ENCODE results near the gene SP6.

The SP6 gene

DNA sequence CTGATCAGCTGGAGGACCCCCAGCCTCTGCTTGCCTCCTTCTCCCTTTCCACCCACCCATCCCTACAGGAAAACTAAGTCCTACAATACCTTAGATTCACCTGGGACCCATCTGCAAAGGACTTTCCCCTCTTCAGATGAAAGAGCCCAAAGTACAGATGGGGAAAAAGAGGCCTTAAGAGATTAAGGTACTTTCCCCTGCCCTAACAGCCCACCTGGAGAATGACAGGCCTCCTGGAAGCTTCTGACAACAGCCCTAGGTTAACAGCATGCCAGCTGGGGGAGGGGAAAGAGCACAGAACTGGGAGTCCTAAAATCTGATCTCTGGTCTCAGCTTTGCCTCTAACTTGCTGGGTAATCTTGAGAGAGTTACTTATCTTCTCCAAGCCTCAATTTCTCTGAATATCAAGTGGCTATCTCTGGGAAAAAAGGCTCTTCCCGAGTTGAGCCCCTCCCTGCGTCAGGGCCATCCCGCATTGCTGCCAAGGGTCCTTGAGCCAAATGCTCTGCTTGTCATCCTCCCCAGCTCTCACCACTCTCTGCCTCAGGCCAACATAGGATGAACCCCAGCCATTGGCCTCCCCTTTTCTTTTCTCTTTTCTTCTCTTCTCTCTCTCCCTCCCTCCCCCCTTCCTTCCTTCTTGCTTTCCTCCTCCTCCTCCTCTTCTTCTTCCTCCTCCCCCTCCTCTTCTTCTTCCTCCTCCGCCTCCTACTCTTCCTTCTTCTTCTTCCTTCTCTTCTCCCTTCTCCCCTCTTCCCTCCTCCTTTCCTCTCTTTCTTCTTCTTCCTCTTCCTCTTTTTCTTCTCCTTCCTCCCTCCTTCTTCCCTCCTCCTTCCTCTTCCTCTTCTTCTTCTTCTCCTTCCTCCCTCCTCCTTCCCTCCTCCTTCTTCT, 22.5 kb upstream of the SP6 start:
- Histone ChIP-seq H3K4me3 (ENCODE audit: low read length) (peak overlapping the region; percentile 74), H3K27me3 (ENCODE audit: low read depth, low read length) (no peaks in the 10 kb centered on the region), H3K4me2 (ENCODE audit: low read length) (peak overlapping the region; percentile 88)

GRCh38 chr17:47872651-47873161, 21.7 kb upstream of the SP6 start:
- H4K20me1 ChIP-seq (ENCODE audit: insufficient read depth, low read length) = no peaks in the 10 kb centered on the region
- H3K27ac ChIP-seq (ENCODE audit: low read length) = peak overlapping the region; percentile 98
- peak overlapping the region; percentile 74 for H3K4me3 ChIP-seq (ENCODE audit: low read length)
- no peaks in the 10 kb centered on the region for H3K79me2 ChIP-seq (ENCODE audit: low read length)
- H3K9ac ChIP-seq (ENCODE audit: low read length) = peak overlapping the region; percentile 93
- no peaks in the 10 kb centered on the region for H3K36me3 ChIP-seq (replicated peaks; ENCODE audit: low read depth, low read length)
- H3K27me3 ChIP-seq (ENCODE audit: low read depth, low read length) = no peaks in the 10 kb centered on the region
- H3K9me3 ChIP-seq (ENCODE audit: insufficient read depth, low read length) = no peaks in the 10 kb centered on the region
- H3K4me1 ChIP-seq (ENCODE audit: low read length) = peaks cover 91% of the 10 kb centered on the region
- no peak overlapping the region for H2AFZ ChIP-seq (ENCODE audit: low read depth, low read length)
- peak overlapping the region; percentile 88 for H3K4me2 ChIP-seq (ENCODE audit: low read length)
- TF ChIP-seq EZH2phosphoT487 (IDR thresholded peaks at IDR 0.05; ENCODE audit: low read depth) (no peak), CTCF (IDR thresholded peaks at IDR 0.05; ENCODE audit: low read depth, low read length) (no peak)

More for the DNA sequence above, 22.5 kb upstream of the SP6 start:
- TF ChIP-seq EZH2phosphoT487 (IDR thresholded peaks at IDR 0.05; ENCODE audit: low read depth) = no peak
- TF ChIP-seq CTCF (IDR thresholded peaks at IDR 0.05; ENCODE audit: low read depth, low read length) = no peak
- Histone ChIP-seq H2AFZ (ENCODE audit: low read depth, low read length) (no peak overlapping the region), H3K79me2 (ENCODE audit: low read length) (no peaks in the 10 kb centered on the region), H3K36me3 (replicated peaks; ENCODE audit: low read depth, low read length) (no peaks in the 10 kb centered on the region), H3K4me1 (ENCODE audit: low read length) (peaks cover 93% of the 10 kb centered on the region), H3K9me3 (ENCODE audit: insufficient read depth, low read length) (no peaks in the 10 kb centered on the region), H3K9ac (ENCODE audit: low read length) (peak overlapping the region; percentile 93), H4K20me1 (ENCODE audit: insufficient read depth, low read length) (no peaks in the 10 kb centered on the region), H3K27ac (ENCODE audit: low read length) (peak overlapping the region; percentile 98)

DNA sequence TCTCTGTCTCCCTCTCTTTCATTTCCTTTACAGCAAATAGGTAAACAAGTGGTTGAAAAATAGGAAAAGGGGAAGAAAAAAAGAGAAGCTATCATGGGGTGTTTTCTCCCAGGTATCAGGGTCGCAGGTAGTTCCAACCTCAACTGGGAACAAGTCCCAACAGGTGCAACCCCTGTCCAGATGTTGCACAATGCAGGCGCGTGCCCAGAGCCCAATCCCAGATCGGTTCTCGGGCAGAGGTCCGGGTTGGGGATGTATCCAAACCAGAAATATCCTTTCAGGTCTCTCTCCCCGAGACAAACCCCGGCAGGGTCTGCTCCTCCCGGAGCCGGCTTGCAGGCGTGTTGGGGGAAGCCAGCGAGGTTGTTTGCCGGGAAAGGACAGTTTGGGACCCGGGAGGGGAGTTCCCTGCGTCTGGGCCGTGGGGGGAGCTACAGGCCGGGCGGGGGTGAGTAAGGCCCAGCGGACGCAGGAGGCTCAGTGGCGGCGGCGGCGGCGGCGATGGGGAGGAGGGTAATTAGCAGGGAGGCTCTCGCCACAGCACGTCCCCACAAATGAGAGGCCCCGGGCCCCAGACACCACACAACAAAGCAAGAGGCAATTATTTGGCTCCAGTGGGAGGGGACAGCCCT, 21.2 kb upstream of the SP6 start:
- Histone ChIP-seq H3K9me3 (ENCODE audit: insufficient read depth, low read length) (no peaks in the 10 kb centered on the region), H3K79me2 (ENCODE audit: low read length) (no peaks in the 10 kb centered on the region), H4K20me1 (ENCODE audit: insufficient read depth, low read length) (no peaks in the 10 kb centered on the region), H3K27me3 (ENCODE audit: low read depth, low read length) (no peaks in the 10 kb centered on the region), H3K9ac (ENCODE audit: low read length) (peak overlapping the region; percentile 93), H3K4me3 (ENCODE audit: low read length) (peak overlapping the region; percentile 74), H3K36me3 (replicated peaks; ENCODE audit: low read depth, low read length) (no peaks in the 10 kb centered on the region), H3K4me1 (ENCODE audit: low read length) (peaks cover 89% of the 10 kb centered on the region), H2AFZ (ENCODE audit: low read depth, low read length) (no peak overlapping the region), H3K4me2 (ENCODE audit: low read length) (peak overlapping the region; percentile 88), H3K27ac (ENCODE audit: low read length) (peak overlapping the region; percentile 98)
- TF ChIP-seq CTCF (IDR thresholded peaks at IDR 0.05; ENCODE audit: low read depth, low read length) = no peak
- TF ChIP-seq EZH2phosphoT487 (IDR thresholded peaks at IDR 0.05; ENCODE audit: low read depth) = no peak

- Histone ChIP-seq H3K9ac (ENCODE audit: low read length) (peak overlapping the region; percentile 93; the same call in 1 of the 2 replicates), H2AFZ (ENCODE audit: low read depth, low read length) (no peak overlapping the region), H3K27me3 (ENCODE audit: low read depth, low read length) (no peaks in the 10 kb centered on the region), H3K4me1 (ENCODE audit: low read length) (peaks cover 86% of the 10 kb centered on the region), H3K4me2 (ENCODE audit: low read length) (peak overlapping the region; percentile 88), H3K79me2 (ENCODE audit: low read length) (no peaks in the 10 kb centered on the region), H3K9me3 (ENCODE audit: insufficient read depth, low read length) (no peaks in the 10 kb centered on the region), H3K4me3 (ENCODE audit: low read length) (peak overlapping the region; percentile 19; the same call in 1 of the 2 replicates), H4K20me1 (ENCODE audit: insufficient read depth, low read length) (no peaks in the 10 kb centered on the region), H3K27ac (ENCODE audit: low read length) (peak overlapping the region; percentile 98), H3K36me3 (replicated peaks; ENCODE audit: low read depth, low read length) (no peaks in the 10 kb centered on the region)
- TF ChIP-seq EZH2phosphoT487 (IDR thresholded peaks at IDR 0.05; ENCODE audit: low read depth) (no peak), CTCF (IDR thresholded peaks at IDR 0.05; ENCODE audit: low read depth, low read length) (no peak)
These were observed 20.1 kb upstream of the SP6 start for GRCh38 chr17:47871048-47871447.

All from OCI-LY3 (cell line).